GM12873 (cell line): Measurements from ENCODE around the gene CIAO2B.
A peak's percentile ranks its signal among the peaks of the same experiment; 100 is the strongest.

Source experiments
- TF ChIP-seq, protein P1 (sequence below): IDR thresholded peaks from 2 replicates; pipeline ENCODE4 v1.5.1; 2012; ENCODE audit warnings: low read depth, mild to moderate bottlenecking, moderate library complexity, low read length, control low read depth; ENCODE audit not compliant: insufficient read depth; ENCODE audit errors: missing control alignments

Gene CIAO2B

DNA sequence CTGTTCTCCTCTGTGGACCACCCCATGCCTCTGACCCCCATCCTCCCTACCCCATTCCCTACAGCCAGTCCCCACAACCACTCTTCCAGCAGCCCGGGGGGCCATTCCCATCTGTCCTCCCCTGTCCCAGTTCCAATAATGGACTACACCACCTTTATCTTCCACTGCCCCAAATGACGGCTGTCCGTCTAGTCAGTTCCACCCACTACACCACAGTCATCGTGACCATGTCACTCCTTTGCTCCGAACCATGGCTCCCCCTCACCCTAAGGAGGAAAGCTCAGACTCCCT is 38.6 kb downstream of the CIAO2B start:
- TF ChIP-seq, protein P1, sequence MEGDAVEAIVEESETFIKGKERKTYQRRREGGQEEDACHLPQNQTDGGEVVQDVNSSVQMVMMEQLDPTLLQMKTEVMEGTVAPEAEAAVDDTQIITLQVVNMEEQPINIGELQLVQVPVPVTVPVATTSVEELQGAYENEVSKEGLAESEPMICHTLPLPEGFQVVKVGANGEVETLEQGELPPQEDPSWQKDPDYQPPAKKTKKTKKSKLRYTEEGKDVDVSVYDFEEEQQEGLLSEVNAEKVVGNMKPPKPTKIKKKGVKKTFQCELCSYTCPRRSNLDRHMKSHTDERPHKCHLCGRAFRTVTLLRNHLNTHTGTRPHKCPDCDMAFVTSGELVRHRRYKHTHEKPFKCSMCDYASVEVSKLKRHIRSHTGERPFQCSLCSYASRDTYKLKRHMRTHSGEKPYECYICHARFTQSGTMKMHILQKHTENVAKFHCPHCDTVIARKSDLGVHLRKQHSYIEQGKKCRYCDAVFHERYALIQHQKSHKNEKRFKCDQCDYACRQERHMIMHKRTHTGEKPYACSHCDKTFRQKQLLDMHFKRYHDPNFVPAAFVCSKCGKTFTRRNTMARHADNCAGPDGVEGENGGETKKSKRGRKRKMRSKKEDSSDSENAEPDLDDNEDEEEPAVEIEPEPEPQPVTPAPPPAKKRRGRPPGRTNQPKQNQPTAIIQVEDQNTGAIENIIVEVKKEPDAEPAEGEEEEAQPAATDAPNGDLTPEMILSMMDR: no peak

- TF ChIP-seq, protein P1: peak; percentile 94
Measured at GRCh38 chr16:66894948-66895688, 39.1 kb downstream of the CIAO2B start.

- TF ChIP-seq, protein P1: no peak
Measured at GRCh38 chr16:66894055-66894454, 40.1 kb downstream of the CIAO2B start.

DNA sequence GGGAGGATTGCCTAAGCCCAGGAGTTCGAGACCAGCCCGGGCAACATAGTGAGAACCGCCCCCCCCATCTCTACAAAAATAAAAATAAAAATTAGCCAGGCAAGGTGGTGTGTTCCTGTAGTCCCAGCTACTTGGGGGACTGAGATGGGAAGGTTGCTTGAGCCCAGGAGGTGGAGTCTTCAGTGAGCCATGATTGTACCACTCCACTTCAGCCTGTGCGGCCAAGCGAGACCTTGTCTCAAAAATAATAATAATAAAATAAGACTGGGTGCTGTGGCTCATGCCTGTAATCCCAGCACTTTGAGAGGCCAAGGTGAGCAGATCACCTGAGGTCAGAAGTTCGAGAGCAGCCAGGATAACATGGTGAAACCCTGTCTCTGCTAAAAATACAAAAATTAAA is 42.4 kb downstream of the CIAO2B start:
- TF ChIP-seq, protein P1: no peak

GRCh38 chr16:66891360-66891759 is 42.8 kb downstream of the CIAO2B start:
- TF ChIP-seq, protein P1: no peak

DNA sequence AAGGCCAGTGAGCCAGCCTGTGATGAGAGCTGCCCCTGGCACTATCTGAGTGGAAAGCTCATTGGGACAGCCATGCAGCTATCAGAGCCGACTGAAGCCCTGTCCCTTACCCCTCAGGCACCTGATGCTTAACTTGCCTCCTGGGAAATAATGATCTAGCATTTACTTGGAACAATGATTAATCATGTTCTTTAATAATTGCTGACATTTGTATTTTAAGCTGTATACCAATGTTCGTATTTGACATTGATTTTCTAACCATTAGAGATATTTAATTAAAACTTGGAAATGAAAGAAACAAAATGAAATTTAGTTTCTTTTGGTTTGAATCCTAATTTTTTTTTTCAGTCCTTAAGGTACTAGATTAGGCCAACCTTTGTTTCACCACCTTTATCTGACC is 43.4 kb downstream of the CIAO2B start:
- TF ChIP-seq, protein P1: no peak

GRCh38 chr16:66889622-66890021 is 44.6 kb downstream of the CIAO2B start:
- TF ChIP-seq, protein P1: no peak
